HEK293T (cell line): ENCODE results near the gene TRIM74.
"Not testable (repeated sequence)": the region's sequence is repeated elsewhere in the genome, so short reads cannot be mapped to it uniquely, and the experiment has no call there.

Source experiments
- ELF4 ChIP-seq: fragments of 450-650 bp; IDR thresholded peaks from 2 replicates; pipeline ENCODE4 v1.6.1; 2017; ENCODE audit warnings: antibody characterized with exemption
- FOXA1 ChIP-seq: fragments of 450-650 bp; IDR thresholded peaks from 2 replicates; pipeline ENCODE4 v1.6.1; 2016; ENCODE audit warnings: mild to moderate bottlenecking
- FOXK2 ChIP-seq: fragments of 450-650 bp; IDR thresholded peaks from 2 replicates; pipeline ENCODE4 v1.6.1; 2016; ENCODE audit warnings: mild to moderate bottlenecking
- FOXM1 ChIP-seq: fragments of 450-650 bp; IDR thresholded peaks from 2 replicates; pipeline ENCODE4 v1.6.1; 2017; ENCODE audit warnings: mild to moderate bottlenecking, borderline replicate concordance
- HDGF ChIP-seq: fragments of 450-650 bp; IDR thresholded peaks from 2 replicates; pipeline ENCODE4 v1.6.1; 2017; ENCODE audit warnings: antibody characterized with exemption, borderline replicate concordance
- LEF1 ChIP-seq: fragments of 450-650 bp; IDR thresholded peaks from 2 replicates; pipeline ENCODE4 v1.6.1; 2017; ENCODE audit warnings: mild to moderate bottlenecking, borderline replicate concordance
- NFRKB ChIP-seq: fragments of 450-650 bp; IDR thresholded peaks from 2 replicates; pipeline ENCODE4 v1.6.1; 2016; ENCODE audit warnings: mild to moderate bottlenecking, moderate library complexity
- SP1 ChIP-seq: fragments of 450-650 bp; IDR thresholded peaks from 2 replicates; pipeline ENCODE4 v1.6.1; 2017
- SUZ12 ChIP-seq: fragments of 450-650 bp; IDR thresholded peaks from 2 replicates; pipeline ENCODE4 v1.6.1; 2016; ENCODE audit warnings: mild to moderate bottlenecking
- TARDBP ChIP-seq: fragments of 450-650 bp; IDR thresholded peaks from 2 replicates; pipeline ENCODE4 v1.6.1; 2016
- ZNF384 ChIP-seq: fragments of 450-650 bp; IDR thresholded peaks from 2 replicates; pipeline ENCODE4 v1.6.1; 2016

GRCh38 chr7:72946130-72946745, 23.0 kb downstream of the TRIM74 start:
- not testable (repeated sequence) for TF ChIP-seq SP1, NFRKB, FOXK2, LEF1, SUZ12, FOXA1, TARDBP, ZNF384, ELF4, FOXM1, HDGF
